BE2C (cell line): ENCODE data around the gene FLACC1.

Experiments
- DNase-seq: peaks from one replicate; pipeline ENCODE4 v3.0.0-alpha.2; 2020
- H3K27me3 ChIP-seq: fragments of 250-450 bp; sonication (Bioruptor Pico); 2 replicates; pipeline ENCODE4 v1.5.1; 2020; ENCODE audit warnings: mild to moderate bottlenecking
- H3K36me3 ChIP-seq: fragments of 250-450 bp; sonication (Bioruptor Pico); 2 replicates; pipeline ENCODE4 v1.5.1; 2020; ENCODE audit warnings: mild to moderate bottlenecking
- H3K4me1 ChIP-seq: fragments of 250-450 bp; sonication (Bioruptor Pico); 2 replicates; pipeline ENCODE4 v1.5.1; 2020
- H3K4me3 ChIP-seq: 2 replicates; pipeline ENCODE4 v1.5.1; 2011; ENCODE audit warnings: low read depth, low read length
- H3K9me3 ChIP-seq: fragments of 250-450 bp; sonication (Bioruptor Pico); 2 replicates; pipeline ENCODE4 v1.5.1; 2020
- TF ChIP-seq, protein P1 (sequence below): IDR thresholded peaks from 2 replicates; pipeline ENCODE4 v1.5.1; 2012; ENCODE audit warnings: mild to moderate bottlenecking, low read depth, low read length

The FLACC1 gene

GRCh38 chr2:201366146-201366545 lies 9.0 kb upstream of the FLACC1 start:
- Histone ChIP-seq H3K9me3 (no peaks in the 10 kb centered on the region; the same call in 1 of the 2 replicates), H3K4me3 (no peak overlapping the region), H3K4me1 (no peaks in the 10 kb centered on the region), H3K27me3 (no peaks in the 10 kb centered on the region), H3K36me3 (no peaks in the 10 kb centered on the region)
- TF ChIP-seq, protein P1, sequence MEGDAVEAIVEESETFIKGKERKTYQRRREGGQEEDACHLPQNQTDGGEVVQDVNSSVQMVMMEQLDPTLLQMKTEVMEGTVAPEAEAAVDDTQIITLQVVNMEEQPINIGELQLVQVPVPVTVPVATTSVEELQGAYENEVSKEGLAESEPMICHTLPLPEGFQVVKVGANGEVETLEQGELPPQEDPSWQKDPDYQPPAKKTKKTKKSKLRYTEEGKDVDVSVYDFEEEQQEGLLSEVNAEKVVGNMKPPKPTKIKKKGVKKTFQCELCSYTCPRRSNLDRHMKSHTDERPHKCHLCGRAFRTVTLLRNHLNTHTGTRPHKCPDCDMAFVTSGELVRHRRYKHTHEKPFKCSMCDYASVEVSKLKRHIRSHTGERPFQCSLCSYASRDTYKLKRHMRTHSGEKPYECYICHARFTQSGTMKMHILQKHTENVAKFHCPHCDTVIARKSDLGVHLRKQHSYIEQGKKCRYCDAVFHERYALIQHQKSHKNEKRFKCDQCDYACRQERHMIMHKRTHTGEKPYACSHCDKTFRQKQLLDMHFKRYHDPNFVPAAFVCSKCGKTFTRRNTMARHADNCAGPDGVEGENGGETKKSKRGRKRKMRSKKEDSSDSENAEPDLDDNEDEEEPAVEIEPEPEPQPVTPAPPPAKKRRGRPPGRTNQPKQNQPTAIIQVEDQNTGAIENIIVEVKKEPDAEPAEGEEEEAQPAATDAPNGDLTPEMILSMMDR, result no peak
- no peak for DNase-seq

DNA sequence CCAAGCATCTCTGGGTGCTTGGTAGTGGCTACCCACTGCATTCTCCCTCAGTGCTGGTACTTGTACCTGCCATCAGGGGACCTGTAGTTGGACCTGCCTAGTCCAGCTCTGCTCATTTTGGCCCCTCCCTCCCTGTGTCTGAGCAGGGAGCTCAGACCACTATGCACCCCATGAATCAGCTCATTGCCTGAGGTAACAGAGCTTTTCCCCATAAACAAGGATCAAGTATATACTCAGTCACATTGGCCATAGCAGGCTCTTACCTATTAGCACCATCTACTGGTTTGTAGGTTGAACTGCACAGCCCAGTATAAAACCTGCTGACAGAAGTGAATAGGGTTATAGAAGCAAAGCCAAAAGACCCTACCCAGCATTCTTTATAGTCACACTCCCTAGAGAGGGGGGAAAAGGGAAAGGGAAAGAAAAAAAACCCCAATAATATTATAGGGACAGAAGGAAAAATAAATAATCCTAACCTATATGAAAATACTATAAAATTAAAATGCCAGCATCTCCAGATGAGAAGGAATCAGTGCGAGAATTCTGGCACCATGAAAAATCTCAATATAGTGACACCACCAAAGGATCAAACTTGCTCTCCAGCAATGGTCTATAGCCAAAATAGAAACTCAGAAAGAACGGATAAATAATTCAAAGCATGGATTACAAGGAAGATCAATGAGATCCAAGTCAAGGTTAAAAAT lies 6.9 kb upstream of the FLACC1 start:
- DNase-seq, result no peak
- TF ChIP-seq, protein P1, result peak; percentile 98
- H3K4me3 ChIP-seq, result no peak overlapping the region

DNA sequence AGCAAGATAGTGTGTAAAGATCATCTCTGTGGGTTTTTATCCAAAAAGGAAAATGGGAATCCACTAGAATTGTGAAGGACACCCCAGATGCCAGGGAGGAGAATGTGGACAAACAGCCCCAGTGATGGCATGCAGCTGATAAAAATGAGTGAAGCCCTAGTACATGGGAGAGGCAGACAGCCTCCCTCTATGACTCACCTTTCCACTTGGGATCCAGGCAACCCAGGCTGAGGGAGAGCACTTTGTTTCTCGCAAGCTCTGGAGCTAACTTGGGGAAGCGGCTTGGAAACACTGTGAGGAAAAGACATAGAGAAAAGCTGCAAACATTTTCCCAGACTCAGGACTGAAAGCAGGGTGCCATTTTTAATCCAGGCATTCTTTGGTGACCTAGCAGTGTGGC lies 5.3 kb upstream of the FLACC1 start:
- Histone ChIP-seq H3K36me3 (no peaks in the 10 kb centered on the region; the same call in 1 of the 2 replicates), H3K9me3 (no peaks in the 10 kb centered on the region; the same call in 1 of the 2 replicates), H3K27me3 (no peaks in the 10 kb centered on the region), H3K4me3 (no peak overlapping the region), H3K4me1 (no peaks in the 10 kb centered on the region)
- DNase-seq, result no peak
- TF ChIP-seq, protein P1, result no peak

More for the DNA sequence above, 6.9 kb upstream of the FLACC1 start:
- Histone ChIP-seq H3K27me3 (no peaks in the 10 kb centered on the region), H3K4me1 (no peaks in the 10 kb centered on the region), H3K9me3 (no peaks in the 10 kb centered on the region; the same call in 1 of the 2 replicates), H3K36me3 (no peaks in the 10 kb centered on the region)

- Histone ChIP-seq H3K9me3 (no peaks in the 10 kb centered on the region; the same call in 1 of the 2 replicates), H3K4me3 (no peak overlapping the region), H3K27me3 (no peaks in the 10 kb centered on the region), H3K4me1 (no peaks in the 10 kb centered on the region), H3K36me3 (no peaks in the 10 kb centered on the region; the same call in 1 of the 2 replicates)
- DNase-seq, result no peak
- TF ChIP-seq, protein P1, result no peak
Measured at GRCh38 chr2:201361078-201361733, 4.1 kb upstream of the FLACC1 start.

DNA sequence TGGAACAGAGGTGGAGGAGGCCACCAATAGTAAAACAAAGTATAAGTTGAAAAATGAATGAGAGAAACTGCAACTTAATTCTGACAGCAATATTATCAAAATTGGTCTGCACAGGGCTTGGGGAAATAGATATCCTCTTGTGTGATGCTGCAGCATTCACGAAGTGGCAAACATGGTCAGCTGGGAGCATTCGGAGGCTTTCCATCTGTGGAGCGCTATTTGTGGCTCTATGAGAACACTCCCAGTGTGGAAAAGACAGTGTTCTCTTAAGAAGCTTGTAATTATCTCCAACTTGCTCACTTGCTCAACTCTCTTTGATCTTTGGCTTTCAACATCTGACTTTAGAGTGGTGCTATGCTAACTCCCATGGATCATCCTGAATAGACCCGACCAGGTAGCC lies 3.1 kb upstream of the FLACC1 start:
- no peak for DNase-seq
- TF ChIP-seq, protein P1, result no peak
- no peaks in the 10 kb centered on the region; the same call in 1 of the 2 replicates for H3K36me3 ChIP-seq
- no peaks in the 10 kb centered on the region for H3K27me3 ChIP-seq
- no peaks in the 10 kb centered on the region; the same call in 1 of the 2 replicates for H3K9me3 ChIP-seq
- H3K4me1 ChIP-seq, result no peaks in the 10 kb centered on the region
- H3K4me3 ChIP-seq, result no peak overlapping the region

DNA sequence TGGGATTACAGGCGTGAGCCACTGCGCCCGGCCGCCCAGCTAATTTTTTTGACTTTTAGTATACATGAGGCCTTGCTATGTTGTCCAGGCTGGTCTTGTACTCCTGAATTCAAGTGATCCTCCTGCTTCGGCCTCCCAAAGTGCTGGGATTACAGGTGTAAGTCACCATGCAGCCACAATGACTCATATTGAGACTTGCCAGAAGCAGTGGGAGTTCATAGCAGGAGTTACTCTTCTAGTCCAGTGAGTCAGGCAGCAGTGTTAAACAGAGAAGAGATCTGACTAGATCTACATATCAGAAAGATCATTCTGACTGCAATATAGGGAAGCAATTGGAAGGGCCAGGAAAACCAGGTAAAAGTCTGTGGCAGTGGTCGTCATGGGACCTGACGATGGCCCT lies 1.5 kb upstream of the FLACC1 start:
- TF ChIP-seq, protein P1, result no peak
- no peaks in the 10 kb centered on the region; the same call in 1 of the 2 replicates for H3K9me3 ChIP-seq
- H3K4me3 ChIP-seq, result no peak overlapping the region
- no peaks in the 10 kb centered on the region for H3K27me3 ChIP-seq
- H3K36me3 ChIP-seq, result no peaks in the 10 kb centered on the region; the same call in 1 of the 2 replicates
- no peak for DNase-seq
- H3K4me1 ChIP-seq, result no peaks in the 10 kb centered on the region
